Colonic mucosa (tissue), 4 donors: ENCODE results near the gene COL13A1. TPM values are rescaled to one million over a fixed set of nuclear protein-coding genes. Genes with fewer than 3 reads are reported as not detected.

ENCODE experiments used
- DNase-seq: peaks from one replicate; pipeline ENCODE4 v3.0.0-alpha.2; 2020
- H3K27ac ChIP-seq: fragments of 200-600 bp; one replicate; pipeline ENCODE4 v1.8.0; 2021
- H3K27me3 ChIP-seq: fragments of 200-600 bp; one replicate; pipeline ENCODE4 v1.8.0; 2021
- H3K36me3 ChIP-seq: fragments of 200-600 bp; one replicate; pipeline ENCODE4 v1.8.0; 2021
- H3K4me1 ChIP-seq: fragments of 200-600 bp; one replicate; pipeline ENCODE4 v1.8.0; 2021; ENCODE audit warnings: mild to moderate bottlenecking
- H3K4me3 ChIP-seq: fragments of 200-600 bp; one replicate; pipeline ENCODE4 v1.8.0; 2021
- H3K9ac ChIP-seq, 2 donors: one replicate each; pipeline ENCODE4 v1.7.0; 2013; ENCODE audit warnings: control low read depth in 2 of 2, low read depth in 2 of 2, low read length in 2 of 2
- H3K9me3 ChIP-seq: fragments of 200-600 bp; one replicate; pipeline ENCODE4 v1.8.0; 2021
- intact Hi-C: fragments of 100-400 bp; cut with DNase I; formaldehyde crosslinking; loops from one replicate; pipeline ENCODE4 v1.14.1; 2022
- total RNA-seq, 2 donors: library from RNA; stranded (reverse); fragmentation: NEBNext Ultra II Directional in 1 of 2; extraction: Animal tissue kit (Norgen Biotek cat#: 25700) in 1 of 2; gene quantifications; one replicate each; pipeline ENCODE4 v1.2.1, GENCODE V29; 2021
- TF ChIP-seq, protein P1 (sequence below): fragments of 200-600 bp; IDR thresholded peaks from one replicate; pipeline ENCODE4 v1.8.0; 2022; ENCODE audit warnings: antibody characterized with exemption, mild to moderate bottlenecking
- donor health status: healthy.
- donor health status: DM: no; HTN: no; CAD: no.
- donor health status: DM: no; HTN: no; CAD: no.

Gene COL13A1
- total RNA-seq, 2 donors from 2014 or later, result 1.0 to 1.1 TPM

DNA sequence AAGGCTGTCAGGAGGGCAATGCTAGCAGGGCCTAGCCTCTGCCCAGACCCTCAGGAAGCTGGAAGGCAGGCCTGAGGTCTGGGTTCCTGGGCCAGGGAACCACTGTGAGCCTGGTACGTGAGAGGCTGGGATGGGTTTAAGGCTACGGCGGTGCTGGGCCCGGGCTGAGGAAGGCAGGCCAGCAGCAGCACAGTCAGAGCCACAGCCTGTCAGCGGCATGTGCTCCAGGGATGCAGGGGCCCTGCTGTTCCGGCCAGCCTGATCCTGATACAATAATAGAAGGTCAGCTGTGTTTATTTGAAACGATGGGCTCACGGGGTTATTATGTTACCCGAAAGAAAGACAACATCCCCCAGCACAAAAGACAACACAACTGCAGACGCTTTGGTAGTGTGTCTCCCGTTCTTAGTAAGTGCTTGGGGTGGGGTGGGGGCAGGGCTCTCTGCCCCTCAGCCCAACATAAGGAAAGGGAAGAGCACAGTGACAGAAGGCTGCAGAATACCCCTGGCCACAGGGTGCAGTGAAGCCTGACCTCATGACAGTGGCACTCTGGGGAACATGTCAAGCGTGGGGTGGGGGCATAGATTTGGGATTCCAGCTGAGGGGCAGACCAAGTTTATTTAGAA, 95.0 kb downstream of the COL13A1 start:
- H3K4me1 ChIP-seq, result peaks cover 5% of the 10 kb centered on the region
- no peak for DNase-seq
- no peak overlapping the region for H3K4me3 ChIP-seq
- H3K27me3 ChIP-seq, result no peaks in the 10 kb centered on the region
- H3K36me3 ChIP-seq, result no peaks in the 10 kb centered on the region
- intact Hi-C loops, result no loop called here
- no peak overlapping the region for H3K9ac ChIP-seq
- TF ChIP-seq, protein P1, sequence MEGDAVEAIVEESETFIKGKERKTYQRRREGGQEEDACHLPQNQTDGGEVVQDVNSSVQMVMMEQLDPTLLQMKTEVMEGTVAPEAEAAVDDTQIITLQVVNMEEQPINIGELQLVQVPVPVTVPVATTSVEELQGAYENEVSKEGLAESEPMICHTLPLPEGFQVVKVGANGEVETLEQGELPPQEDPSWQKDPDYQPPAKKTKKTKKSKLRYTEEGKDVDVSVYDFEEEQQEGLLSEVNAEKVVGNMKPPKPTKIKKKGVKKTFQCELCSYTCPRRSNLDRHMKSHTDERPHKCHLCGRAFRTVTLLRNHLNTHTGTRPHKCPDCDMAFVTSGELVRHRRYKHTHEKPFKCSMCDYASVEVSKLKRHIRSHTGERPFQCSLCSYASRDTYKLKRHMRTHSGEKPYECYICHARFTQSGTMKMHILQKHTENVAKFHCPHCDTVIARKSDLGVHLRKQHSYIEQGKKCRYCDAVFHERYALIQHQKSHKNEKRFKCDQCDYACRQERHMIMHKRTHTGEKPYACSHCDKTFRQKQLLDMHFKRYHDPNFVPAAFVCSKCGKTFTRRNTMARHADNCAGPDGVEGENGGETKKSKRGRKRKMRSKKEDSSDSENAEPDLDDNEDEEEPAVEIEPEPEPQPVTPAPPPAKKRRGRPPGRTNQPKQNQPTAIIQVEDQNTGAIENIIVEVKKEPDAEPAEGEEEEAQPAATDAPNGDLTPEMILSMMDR, result no peak
- no peak overlapping the region for H3K27ac ChIP-seq
- H3K9me3 ChIP-seq, result no peaks in the 10 kb centered on the region

DNA sequence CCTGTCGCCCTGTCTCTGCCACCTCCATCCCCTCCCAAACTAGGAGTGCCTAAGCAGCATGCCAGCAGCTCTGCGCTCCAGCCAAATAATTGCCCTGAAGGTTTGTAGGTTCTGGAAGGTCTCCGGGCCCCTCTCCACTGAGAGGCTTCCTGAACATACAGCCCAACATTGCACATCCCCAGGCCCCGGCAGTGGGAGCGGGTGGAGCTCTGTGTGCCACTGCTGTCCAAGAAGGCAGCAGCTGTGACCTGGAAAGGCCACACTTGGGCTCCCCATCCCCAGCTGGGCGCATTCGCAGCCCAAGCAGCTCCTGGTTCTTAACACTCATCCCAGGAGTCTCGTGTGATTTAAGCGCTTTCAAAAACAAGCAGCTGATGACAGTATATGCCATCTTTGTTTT, 95.7 kb downstream of the COL13A1 start:
- Histone ChIP-seq H3K27me3 (no peaks in the 10 kb centered on the region), H3K9ac (no peak overlapping the region), H3K9me3 (no peaks in the 10 kb centered on the region), H3K27ac (no peak overlapping the region), H3K36me3 (no peaks in the 10 kb centered on the region), H3K4me1 (peaks cover 5% of the 10 kb centered on the region), H3K4me3 (no peak overlapping the region)
- no peak for DNase-seq
- TF ChIP-seq, protein P1, result no peak
- intact Hi-C loops, result no loop called here

GRCh38 chr10:69897999-69898398, 96.3 kb downstream of the COL13A1 start:
- TF ChIP-seq, protein P1, result no peak
- Histone ChIP-seq H3K27me3 (no peaks in the 10 kb centered on the region), H3K9ac (no peak overlapping the region), H3K4me1 (peaks cover 5% of the 10 kb centered on the region), H3K36me3 (no peaks in the 10 kb centered on the region), H3K4me3 (no peak overlapping the region), H3K27ac (no peak overlapping the region), H3K9me3 (no peaks in the 10 kb centered on the region)
- intact Hi-C loops, result no loop called here
- no peak for DNase-seq

- no peak overlapping the region for H3K27ac ChIP-seq
- peak; percentile 82 for DNase-seq
Observed at GRCh38 chr10:69898524-69898923, 96.8 kb downstream of the COL13A1 start.

GRCh38 chr10:69898941-69899340, 97.2 kb downstream of the COL13A1 start:
- Histone ChIP-seq H3K27me3 (no peaks in the 10 kb centered on the region), H3K9me3 (no peaks in the 10 kb centered on the region), H3K27ac (no peak overlapping the region), H3K4me3 (no peak overlapping the region), H3K4me1 (peaks cover 5% of the 10 kb centered on the region), H3K9ac (peak overlapping the region in 1 of 2 donors; percentile 34), H3K36me3 (no peaks in the 10 kb centered on the region)
- intact Hi-C loops, result no loop called here
- TF ChIP-seq, protein P1, result no peak
- DNase-seq, result no peak

More at GRCh38 chr10:69898524-69898923, 96.8 kb downstream of the COL13A1 start:
- Histone ChIP-seq H3K4me1 (peaks cover 5% of the 10 kb centered on the region), H3K36me3 (no peaks in the 10 kb centered on the region), H3K27me3 (no peaks in the 10 kb centered on the region), H3K9me3 (no peaks in the 10 kb centered on the region), H3K9ac (no peak overlapping the region), H3K4me3 (no peak overlapping the region)
- TF ChIP-seq, protein P1, result no peak
- intact Hi-C loops, result no loop called here
